Measurements from ENCODE around the gene FERD3L. TPM values are rescaled to one million over a fixed set of nuclear protein-coding genes. Genes with fewer than 3 reads are reported as not detected.

The FERD3L gene
- total RNA-seq, 1 donor from 2014 or later = not detected

- peak; percentile 93 for DNase-seq (ENCODE audit: low spot score)
Observed at GRCh38 chr7:19117091-19117869, 27.9 kb downstream of the FERD3L start, which contains the start of gene TWIST1. TWIST1 (minus strand) TSS chr7:19117636; CDS start chr7:19117321, 315 bp downstream.

GRCh38 chr7:19116121-19117090 lies 28.8 kb downstream of the FERD3L start:
- DNase-seq (ENCODE audit: low spot score) = no peak

GRCh38 chr7:19114551-19114855 lies 30.7 kb downstream of the FERD3L start:
- DNase-seq (ENCODE audit: low spot score) = no peak

GRCh38 chr7:19113855-19114550 lies 31.2 kb downstream of the FERD3L start:
- DNase-seq (ENCODE audit: low spot score) = no peak

DNA sequence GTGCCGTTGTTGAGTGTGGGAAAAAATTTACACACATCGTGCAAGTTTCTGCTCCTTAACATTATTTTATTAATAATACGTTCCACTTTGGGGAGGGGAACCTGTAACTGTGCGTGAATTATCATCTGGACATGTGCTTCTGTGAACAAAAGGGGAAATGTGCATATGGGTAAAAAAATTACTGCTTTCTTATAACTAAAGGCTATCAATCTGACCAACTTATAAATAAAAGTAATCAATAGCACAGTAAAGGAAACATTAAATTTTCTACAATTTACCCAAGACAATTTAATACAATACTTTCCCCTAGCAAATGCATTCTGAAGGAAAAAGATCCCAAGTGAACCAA lies 32.2 kb downstream of the FERD3L start:
- no peak for DNase-seq (ENCODE audit: low spot score)

DNA sequence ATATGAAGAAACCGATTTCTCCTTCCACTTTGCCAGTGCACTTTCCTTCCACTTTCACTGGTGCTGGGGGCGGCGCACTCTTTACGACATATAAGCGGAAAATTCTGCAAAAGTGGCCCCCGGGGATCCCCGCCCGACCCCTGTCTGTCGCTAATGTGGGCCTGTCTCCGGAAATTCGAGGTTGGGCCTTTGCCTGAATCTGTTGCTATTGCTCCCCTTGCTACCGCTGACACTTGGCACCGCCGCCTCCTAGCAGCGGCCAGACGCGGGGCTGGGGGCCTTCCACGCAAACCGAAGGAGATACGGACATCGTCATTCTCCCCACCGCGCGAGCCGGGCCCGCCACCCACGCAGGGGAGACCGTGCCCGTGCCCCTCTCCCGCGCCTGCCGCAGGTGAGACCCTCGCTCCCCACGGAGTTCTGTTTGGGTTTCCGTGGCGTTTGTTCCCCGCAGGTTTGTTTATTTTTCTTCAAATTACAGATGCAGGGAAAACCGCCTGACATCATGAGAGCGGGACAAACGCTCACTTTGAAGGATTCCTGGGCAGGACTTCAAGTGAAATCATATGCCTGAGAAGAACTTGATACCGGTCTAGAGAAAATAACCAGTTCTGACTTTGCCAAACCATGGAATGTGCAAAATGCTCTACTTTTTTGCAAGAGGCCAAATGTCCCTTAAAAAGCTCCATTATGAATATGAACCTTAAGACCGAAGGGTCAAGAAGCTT lies 32.8 kb downstream of the FERD3L start:
- peak; percentile 46 for DNase-seq (ENCODE audit: low spot score)

DNA sequence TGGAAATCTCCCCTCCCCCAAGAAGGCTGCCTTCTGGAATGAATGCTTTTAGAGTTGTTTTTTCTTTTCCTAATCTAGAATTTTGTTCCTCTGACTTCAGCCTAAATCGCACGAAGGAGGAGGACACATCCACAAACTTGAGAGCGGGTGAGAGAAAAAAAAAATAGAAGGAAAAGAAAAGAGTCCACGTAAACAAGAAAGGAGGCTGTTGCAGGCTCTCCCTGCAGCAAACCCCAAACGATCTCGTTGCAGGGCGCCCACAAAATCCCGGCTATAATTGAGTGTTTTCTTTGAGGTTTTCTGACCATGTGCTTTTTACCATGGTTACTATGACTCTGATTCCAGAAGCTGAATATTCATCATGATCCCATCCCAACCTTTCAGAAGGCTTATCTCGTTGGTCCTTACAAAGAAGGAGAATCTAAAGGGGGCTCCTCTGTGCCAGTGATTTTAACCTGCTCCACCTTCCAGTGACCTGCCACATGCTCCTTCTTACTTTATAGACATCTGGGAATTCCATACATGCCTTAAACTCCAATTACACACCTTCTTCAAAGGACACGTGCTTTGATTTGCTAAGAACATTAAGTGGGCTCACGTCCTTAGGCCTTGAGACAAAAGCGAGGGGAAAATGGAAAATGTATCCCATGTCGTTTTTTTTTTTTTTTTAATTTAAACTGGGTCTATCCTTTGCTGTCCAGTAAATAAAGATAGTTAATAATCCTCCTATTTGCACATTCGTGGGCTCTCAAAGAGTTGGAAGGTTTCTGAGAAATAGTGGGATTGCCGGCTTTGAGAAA lies 33.5 kb downstream of the FERD3L start:
- DNase-seq (ENCODE audit: low spot score) = no peak

GRCh38 chr7:19110776-19111175 lies 34.4 kb downstream of the FERD3L start:
- no peak for DNase-seq (ENCODE audit: low spot score)

- DNase-seq (ENCODE audit: low spot score) = no peak
Observed at GRCh38 chr7:19110026-19110730, 35.0 kb downstream of the FERD3L start.

DNA sequence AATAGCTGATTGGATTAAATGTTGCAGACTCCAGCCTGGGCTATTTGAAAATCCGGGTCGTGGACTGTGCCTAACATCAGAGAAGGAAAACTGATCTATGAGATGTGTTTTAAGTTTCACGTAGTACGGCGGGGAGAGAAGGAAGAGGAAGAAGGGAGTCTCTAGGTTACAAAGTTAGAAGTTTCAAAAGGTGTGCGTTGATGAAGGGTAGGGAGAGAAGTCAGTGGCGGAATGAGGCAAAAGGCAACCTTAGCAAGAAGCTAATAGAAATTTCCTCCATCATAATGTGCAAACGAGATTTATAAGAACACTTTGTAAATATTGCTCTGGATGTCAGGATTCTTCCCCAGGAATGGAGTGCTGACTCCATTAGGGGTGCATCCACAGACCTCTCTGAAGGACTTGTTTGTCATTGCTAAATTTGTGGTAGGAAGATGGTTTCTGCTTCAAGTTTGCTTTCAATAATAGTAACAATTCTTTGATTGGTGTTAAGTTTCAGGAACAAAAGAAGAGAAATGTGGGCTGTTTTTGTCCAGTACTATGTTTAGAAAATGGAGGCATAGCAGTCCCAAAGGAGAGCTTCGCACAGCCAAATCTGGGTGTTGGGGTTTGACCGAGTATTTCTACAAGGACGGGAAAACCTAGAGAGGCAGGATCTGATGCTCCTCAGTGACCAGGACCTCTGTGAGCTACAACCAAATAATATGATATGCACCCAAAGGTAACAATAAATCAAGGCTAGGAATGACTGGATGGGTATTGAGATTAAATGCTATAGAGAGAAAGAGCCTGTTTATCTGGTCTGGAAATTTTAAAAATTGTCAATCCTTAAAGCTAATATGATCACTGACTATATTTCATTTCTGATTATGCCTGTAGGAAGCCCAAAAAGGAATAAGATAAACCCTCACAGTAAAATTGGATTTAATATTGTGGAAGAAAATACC lies 35.9 kb downstream of the FERD3L start:
- DNase-seq (ENCODE audit: low spot score) = no peak

DNA sequence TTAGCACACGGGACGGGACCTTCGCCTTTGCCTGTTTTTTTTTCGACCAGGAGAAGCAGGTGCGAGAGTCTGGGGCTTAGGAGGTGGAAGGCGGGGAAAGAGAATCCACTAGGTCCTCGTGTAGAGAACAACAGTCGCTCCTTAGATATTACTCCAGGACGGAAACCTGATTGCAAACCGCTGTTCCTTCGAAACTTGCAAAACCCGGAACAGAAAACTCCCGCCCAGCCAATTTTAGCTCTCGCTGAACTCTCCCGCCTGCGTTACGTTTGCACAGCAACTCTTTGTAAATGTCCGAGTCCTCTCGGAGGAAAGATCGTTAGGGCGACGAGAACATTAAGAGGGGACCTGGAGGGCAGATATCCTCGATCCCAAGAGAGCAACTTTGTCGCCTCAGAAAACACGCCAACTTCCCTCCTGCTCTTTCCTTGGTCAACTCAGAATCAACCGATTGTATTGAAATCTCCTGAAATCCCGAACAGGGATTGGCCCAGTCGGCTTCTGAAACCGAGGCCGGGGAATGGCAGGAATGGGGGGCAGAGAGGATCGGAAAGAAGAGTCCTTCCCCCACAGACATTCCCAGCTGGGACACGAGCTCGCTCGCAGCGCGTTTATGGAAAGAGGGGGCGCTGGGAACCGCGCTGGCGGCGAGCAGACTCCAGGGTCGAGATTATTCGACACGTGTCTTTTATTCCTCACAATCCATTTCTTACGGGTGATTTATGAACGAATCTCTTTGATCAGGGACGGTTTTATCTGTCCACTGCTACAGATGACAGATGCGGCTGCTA lies 37.7 kb downstream of the FERD3L start:
- DNase-seq (ENCODE audit: low spot score) = peak; percentile 85

- DNase-seq (ENCODE audit: low spot score) = no peak
Observed at GRCh38 chr7:19107081-19107355, 38.2 kb downstream of the FERD3L start.

GRCh38 chr7:19106241-19107080 lies 38.8 kb downstream of the FERD3L start:
- peak; percentile 52 for DNase-seq (ENCODE audit: low spot score)

- DNase-seq (ENCODE audit: low spot score) = no peak
Observed at GRCh38 chr7:19105546-19105945, 39.7 kb downstream of the FERD3L start.

GRCh38 chr7:19104811-19105210 lies 40.4 kb downstream of the FERD3L start:
- DNase-seq (ENCODE audit: low spot score) = no peak

DNA sequence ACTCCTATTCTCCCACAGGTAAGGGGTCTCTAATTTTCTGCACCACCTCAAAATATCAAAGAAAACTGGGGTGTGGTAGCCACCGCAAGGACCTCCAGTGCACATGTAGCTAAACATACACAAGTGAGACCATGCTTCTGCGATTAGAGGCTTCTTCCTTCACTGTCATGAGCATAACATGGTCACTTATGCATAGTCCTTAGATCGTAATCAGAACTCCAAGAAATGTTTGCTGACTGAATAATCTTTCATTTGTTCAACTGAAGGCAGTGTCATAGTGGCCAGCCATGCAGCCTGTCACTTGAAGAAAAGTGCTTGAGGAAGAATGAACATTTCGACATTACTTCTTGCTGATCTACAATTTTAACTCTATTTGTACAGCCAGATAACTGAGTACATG lies 42.3 kb downstream of the FERD3L start:
- DNase-seq (ENCODE audit: low spot score) = no peak

DNA sequence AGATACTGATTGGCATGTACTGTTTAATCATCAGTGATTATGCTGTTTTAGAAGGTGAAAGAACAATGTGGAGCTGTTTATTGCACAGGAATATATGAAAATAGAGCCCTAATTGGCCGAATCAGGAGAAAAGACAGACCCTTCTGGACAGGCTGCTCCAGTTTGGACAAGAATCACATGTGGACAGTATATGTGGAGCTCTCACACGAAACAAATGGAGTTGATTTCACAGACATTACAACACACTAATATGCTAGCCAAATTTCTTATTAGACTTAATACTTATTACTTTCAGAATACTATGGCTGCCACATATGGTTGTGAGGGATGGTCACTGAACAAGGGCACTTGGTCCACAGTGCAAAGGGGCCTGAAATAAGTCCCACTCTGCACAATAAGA lies 43.3 kb downstream of the FERD3L start:
- DNase-seq (ENCODE audit: low spot score) = no peak

Measured in umbilical cord (tissue), 2 donors.